Spinal cord (tissue), 10 donors: ENCODE data around the gene PIGQ. TPM values are rescaled to one million over a fixed set of nuclear protein-coding genes. Genes with fewer than 3 reads are reported as not detected.

ENCODE experiments used
- DNase-seq, 6 donors: peaks; one replicate each; pipeline versions ENCODE4 v3.0.0 to v3.0.0-alpha.2; 2013 to 2015; ENCODE audit warnings: low spot score in 6 of 6, low read depth in 4 of 6
- H3K27ac ChIP-seq: one replicate; pipeline ENCODE4 v1.5.1; 2013; ENCODE audit warnings: low read depth, low read length, control low read depth
- H3K27me3 ChIP-seq: one replicate; pipeline ENCODE4 v1.6.1; 2013; ENCODE audit warnings: low read length; ENCODE audit not compliant: control insufficient read depth, insufficient read depth
- H3K36me3 ChIP-seq: one replicate; pipeline ENCODE4 v1.6.1; 2013; ENCODE audit warnings: low read length; ENCODE audit not compliant: control insufficient read depth, insufficient read depth
- H3K4me1 ChIP-seq: one replicate; pipeline ENCODE4 v1.6.1; 2013; ENCODE audit warnings: low read length; ENCODE audit not compliant: control insufficient read depth, insufficient read depth
- H3K4me3 ChIP-seq: one replicate; pipeline ENCODE4 v1.5.1; 2013; ENCODE audit warnings: low read depth, low read length, control low read depth
- H3K9me3 ChIP-seq: one replicate; pipeline ENCODE4 v1.6.1; 2013; ENCODE audit warnings: low read length; ENCODE audit not compliant: control insufficient read depth, insufficient read depth
- WGBS: methylation state at CpG from one replicate; pipeline ENCODE4 v1.1.5; 2013; ENCODE audit warnings: missing lambda C conversion rate; ENCODE audit not compliant: insufficient coverage; 5-methylcytosine and 5-hydroxymethylcytosine counted together
- polyA plus RNA-seq, 2 donors: library from polyadenylated mRNA; unstranded; fragments of 120-200 nt; gene quantifications; one replicate each; pipeline ENCODE4 v1.2.1, GENCODE V29; 2013; ENCODE audit not compliant: insufficient read length in 2 of 2
- total RNA-seq, 2 donors: library from RNA; depleted of rRNA in 1 of 2; stranded (reverse); fragments of 120-200 nt in 1 of 2; fragments of >200 nt in 1 of 2; gene quantifications; one replicate each; pipeline versions ENCODE4 v1.2.3 to v1.2.4, GENCODE V29; 2013 to 2014
- donor health status: healthy.

PIGQ gene
- total and polyA plus RNA-seq, 4 donors, result 19.1 to 85.7 (median 53.7) TPM

DNA sequence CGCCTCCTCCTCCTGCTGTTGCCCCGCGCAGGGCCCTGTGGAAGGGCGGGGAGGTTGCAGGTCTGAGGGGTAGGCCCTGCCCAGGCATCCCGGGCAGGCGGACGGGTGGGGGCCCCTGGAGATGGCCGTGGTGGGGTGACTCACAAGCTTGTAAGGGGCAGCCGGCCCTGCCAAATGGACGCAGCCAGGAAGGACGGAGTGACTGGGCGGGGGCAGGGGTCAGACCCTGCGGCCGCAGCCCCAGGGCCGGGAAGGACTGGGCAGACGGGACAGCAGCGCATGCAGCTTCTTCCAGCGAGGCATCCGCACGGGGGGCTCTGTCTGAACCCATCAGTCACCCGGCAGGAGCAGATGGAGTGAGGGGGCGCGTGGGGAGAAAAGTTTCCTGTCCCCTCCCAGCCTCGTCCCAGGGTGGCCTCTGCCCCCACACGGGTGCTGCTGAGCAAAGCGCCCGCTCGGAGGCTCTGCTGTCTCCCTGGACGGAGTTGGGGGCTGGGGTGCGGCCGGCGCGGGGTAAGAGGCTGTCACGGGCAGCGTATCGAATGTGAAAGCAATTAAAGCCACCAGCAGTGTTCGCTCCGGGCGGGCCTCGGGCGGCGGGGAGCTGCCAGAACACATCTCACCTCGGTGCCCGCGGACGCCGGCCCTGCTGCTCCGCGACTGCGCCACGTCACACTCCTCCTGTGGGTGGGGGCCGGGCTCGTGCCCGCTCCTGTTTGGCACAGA is 15.0 kb upstream of the PIGQ start:
- Histone ChIP-seq H3K9me3 (no peaks in the 10 kb centered on the region), H3K4me3 (no peak overlapping the region), H3K36me3 (peaks cover 56% of the 10 kb centered on the region), H3K27ac (no peak overlapping the region), H3K27me3 (peaks cover 17% of the 10 kb centered on the region), H3K4me1 (peaks cover 33% of the 10 kb centered on the region)
- 55% methylated on average over 51 of the region's 54 CpGs for WGBS
- no peak for DNase-seq

DNA sequence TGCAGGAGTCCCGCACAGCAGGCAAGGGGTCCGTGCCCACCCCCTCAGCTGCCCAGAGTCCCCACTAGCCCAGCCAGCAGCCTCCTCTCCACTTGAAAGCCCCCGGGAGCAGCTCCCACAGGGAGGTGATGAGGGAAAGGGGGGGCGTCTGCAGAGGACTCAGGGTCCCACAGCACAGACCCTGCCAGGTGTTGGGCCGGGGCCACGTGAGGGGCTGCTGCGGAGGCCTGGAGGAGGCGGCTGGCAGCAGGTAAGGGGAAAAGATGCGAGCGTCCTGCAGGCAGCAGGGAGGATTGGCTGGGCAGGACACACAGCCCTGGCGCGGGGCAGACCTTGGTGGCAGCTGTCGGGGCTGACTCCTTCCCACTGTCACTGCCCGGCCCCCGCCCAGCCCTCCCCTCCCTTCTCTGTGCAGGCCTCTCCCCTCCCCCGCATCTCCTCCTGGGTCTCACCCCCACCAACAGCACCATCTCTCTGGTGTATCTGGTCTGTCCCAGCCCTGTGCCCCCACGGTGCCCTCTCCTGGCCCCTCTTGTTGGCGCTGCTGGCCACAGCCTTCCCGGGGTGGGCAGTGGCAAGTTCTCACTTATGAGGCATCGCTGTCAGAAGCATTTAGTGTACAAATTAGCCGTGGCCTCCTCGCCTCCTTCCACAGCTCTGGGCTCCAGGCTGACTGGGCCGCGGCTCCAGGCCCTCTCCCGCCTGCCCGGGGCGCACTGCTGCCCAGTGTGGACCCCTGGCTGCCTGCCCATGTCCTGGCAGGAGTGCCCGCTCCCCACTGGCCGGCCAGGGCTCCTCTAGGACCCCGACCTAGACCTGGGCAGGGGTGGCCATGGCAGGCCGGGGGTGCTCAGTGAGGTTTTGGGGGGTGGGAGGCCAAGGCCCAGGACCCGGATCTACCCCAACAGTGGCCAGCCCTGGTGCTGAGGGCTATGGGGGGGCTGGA is 14.0 kb upstream of the PIGQ start:
- WGBS, result 71% methylated on average over 23 of the region's 32 CpGs
- Histone ChIP-seq H3K9me3 (no peaks in the 10 kb centered on the region), H3K4me3 (no peak overlapping the region), H3K27ac (no peak overlapping the region), H3K4me1 (peaks cover 33% of the 10 kb centered on the region), H3K36me3 (peaks cover 46% of the 10 kb centered on the region), H3K27me3 (peaks cover 18% of the 10 kb centered on the region)
- DNase-seq, result no peak

DNA sequence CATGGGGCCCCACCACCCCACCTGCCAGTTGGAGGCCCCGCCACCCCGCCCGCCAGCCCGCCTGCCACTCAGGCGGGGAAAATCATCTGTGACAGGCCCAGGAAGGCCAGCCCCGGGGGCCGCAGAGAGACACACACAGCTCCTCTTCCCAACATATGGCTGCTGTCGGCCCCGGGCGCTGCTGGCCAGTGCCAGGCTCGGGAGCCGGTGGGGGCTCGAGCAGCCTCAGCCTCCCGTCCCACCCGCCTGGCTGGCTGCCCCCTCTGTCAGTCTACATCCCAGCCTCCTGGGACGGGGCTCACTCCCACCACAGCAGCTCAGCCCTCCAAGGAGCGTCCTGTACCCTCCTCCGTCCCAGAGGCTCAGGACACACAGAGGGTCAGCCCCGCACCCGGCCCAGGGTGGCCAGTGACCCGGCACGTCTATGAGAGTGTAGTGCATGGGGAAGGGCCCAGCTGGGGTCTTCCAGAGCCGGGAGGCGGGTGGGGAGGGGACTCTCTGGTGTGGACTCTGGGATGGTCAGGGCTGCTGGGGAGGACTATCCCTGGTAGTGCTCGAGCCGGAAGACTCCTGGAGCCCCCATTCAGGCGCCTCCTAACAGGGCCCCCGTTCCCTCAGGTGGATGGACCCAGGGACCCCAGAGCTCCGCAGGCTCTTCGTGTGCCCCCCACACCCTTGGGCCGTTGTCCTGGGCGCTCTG is 13.1 kb upstream of the PIGQ start:
- peaks cover 36% of the 10 kb centered on the region for H3K4me1 ChIP-seq
- no peak overlapping the region for H3K4me3 ChIP-seq
- no peak for DNase-seq
- no peaks in the 10 kb centered on the region for H3K9me3 ChIP-seq
- 74% methylated on average over 29 of the region's 32 CpGs for WGBS
- H3K27ac ChIP-seq, result no peak overlapping the region
- H3K27me3 ChIP-seq, result peaks cover 26% of the 10 kb centered on the region
- H3K36me3 ChIP-seq, result peaks cover 40% of the 10 kb centered on the region

DNA sequence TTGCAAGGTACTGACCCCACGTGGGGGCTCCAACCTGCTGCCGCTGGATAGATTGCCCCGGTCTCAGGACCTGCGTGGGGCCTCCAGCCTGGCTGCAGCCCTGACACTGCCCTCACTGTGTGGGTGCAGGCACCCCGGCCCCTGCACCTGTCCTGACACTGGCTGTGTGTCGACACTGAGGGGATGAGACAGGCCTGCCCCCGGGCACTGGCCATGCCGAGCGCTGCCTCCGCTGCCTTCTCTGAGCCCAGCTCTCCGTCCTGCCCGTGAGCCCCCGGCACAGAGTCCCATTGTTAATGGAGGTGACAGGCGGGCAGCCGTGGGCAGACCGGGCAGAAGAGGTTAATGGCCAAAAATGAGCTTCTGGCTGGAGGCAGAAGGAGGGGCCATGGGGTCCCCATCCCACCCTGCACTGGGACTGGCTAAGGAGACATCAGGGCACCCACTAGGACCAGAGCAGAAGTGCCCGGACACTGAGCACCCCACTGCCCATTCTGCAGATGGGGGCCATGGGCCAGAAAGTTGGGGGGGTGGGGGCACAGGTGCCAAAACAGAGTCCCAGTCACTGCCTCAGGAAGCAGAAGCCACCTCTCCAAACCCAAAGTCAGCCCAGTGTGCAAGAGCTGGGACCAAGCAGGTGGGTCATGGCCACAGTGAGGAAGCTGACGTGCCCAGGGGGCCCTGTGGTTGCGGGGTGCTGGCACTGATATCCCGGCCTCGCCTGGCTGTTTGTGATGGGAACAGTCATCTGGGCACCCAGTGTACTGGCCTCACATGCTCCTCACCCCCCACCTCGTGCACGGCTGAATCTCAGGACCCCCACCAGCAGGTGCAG is 12.1 kb upstream of the PIGQ start:
- no peak for DNase-seq
- Histone ChIP-seq H3K27me3 (peaks cover 33% of the 10 kb centered on the region), H3K4me3 (no peak overlapping the region), H3K27ac (no peak overlapping the region), H3K4me1 (peaks cover 36% of the 10 kb centered on the region), H3K9me3 (no peaks in the 10 kb centered on the region), H3K36me3 (peaks cover 30% of the 10 kb centered on the region)
- WGBS, result 78% methylated on average over 22 of the region's 23 CpGs

DNA sequence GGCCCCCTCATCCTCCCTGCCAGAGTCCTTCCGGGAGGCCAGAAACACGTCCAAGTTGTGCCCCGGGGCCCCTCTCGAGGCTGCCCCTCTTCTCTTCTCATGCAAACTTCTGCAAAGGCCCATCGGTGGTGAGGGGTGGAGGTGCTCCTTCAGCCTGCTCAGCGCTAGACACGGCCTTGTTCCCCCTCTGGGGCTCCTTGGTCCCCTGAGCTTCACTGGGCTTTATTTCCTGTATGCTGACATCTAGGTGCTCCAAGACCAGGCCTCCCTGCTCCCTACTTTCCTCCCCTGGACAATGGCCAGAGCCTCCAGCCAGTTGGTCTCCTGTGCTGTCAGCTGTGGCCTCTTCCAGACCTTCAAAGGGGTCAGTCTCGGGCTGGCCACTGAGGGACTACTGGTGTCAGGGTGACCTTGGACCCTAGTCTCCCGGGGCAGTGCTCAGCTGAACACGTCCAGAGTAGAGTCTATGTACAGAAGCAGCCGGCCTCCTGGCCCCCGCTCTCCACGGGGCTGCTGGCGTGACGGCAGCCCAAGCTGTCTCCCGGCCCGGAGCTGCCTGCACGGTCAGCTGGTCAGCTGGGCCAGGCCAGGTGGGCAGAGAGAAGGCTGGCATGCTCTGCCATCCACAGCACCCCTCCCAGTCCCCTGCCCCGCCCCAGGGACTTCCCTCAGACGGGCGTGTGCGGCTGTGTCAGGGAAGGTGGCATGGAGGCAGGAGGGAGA is 11.3 kb upstream of the PIGQ start:
- peaks cover 33% of the 10 kb centered on the region for H3K27me3 ChIP-seq
- WGBS, result 66% methylated on average over 18 of the region's 22 CpGs

DNA sequence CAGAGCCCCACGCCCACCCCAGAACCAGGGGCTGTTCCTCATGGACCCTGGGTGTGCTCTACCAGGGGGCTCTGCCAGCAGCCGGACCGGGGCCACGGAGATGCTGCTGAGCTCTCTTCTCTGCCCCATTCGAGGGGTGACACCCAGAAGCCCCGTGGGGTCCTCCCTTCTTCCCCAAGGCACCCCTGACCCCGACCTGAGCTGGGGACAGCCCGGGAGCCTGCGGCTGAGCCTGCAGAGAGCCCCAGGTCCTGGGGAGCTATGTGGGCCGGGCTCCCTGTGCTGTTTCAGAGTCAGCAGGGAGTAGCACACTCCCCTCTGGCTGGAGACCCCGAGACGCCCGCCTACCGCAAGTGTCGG is 10.8 kb upstream of the PIGQ start:
- Histone ChIP-seq H3K27me3 (peaks cover 33% of the 10 kb centered on the region), H3K27ac (no peak overlapping the region)

More for the DNA sequence above, 11.3 kb upstream of the PIGQ start:
- Histone ChIP-seq H3K36me3 (peaks cover 24% of the 10 kb centered on the region), H3K9me3 (no peaks in the 10 kb centered on the region), H3K27ac (no peak overlapping the region), H3K4me1 (peaks cover 36% of the 10 kb centered on the region), H3K4me3 (no peak overlapping the region)
- no peak for DNase-seq

DNA sequence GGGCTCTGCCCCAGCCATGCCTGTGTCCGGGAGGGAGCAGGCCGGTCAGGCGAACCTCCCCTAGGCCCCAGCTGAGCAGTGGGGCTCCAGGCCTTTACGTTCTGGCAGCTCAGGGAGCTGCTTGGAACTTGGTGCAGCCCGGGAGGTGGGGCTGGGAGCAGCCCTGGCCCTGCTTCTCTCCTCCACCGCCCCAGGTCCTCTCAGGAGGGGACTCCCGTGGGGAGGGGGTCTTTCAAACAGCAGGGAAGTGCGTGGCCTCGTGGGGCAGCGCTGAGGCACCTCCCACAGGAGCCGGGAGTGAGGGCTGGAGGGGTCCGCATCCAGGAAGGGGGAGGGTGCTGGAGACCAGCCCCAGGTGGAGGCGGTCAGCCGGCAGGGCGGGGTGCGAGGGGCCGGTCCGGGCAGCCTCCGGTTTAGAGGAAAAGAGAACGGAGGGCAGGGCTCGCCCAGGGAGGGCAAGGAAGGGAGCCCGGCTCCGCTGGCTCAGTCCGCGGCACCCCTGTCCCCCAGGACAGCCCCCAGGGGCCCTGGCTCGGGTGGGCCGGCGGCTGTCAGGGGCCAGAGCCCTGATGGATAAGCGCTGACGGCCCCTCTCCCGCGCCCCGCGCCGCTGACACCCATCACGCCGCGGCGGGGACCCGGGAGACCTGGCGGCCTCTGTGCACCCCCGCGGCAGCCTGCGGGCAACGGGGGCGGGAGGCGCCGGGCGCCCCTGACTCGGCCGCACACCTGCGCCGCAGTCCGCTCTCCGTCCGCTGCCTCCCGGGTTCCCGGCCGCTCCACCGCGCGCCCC is 10.2 kb upstream of the PIGQ start:
- Histone ChIP-seq H3K4me1 (peaks cover 27% of the 10 kb centered on the region), H3K27ac (no peak overlapping the region), H3K4me3 (no peak overlapping the region), H3K9me3 (no peaks in the 10 kb centered on the region), H3K36me3 (peaks cover 12% of the 10 kb centered on the region), H3K27me3 (peaks cover 33% of the 10 kb centered on the region)
- DNase-seq, result no peak
- WGBS, result 3% methylated on average over 59 of the region's 62 CpGs

More for the DNA sequence above, 10.8 kb upstream of the PIGQ start:
- Histone ChIP-seq H3K4me3 (no peak overlapping the region), H3K4me1 (peaks cover 33% of the 10 kb centered on the region), H3K36me3 (peaks cover 18% of the 10 kb centered on the region), H3K9me3 (no peaks in the 10 kb centered on the region)
- DNase-seq, result no peak
- WGBS, result 61% methylated on average over 15 of the region's 15 CpGs

DNA sequence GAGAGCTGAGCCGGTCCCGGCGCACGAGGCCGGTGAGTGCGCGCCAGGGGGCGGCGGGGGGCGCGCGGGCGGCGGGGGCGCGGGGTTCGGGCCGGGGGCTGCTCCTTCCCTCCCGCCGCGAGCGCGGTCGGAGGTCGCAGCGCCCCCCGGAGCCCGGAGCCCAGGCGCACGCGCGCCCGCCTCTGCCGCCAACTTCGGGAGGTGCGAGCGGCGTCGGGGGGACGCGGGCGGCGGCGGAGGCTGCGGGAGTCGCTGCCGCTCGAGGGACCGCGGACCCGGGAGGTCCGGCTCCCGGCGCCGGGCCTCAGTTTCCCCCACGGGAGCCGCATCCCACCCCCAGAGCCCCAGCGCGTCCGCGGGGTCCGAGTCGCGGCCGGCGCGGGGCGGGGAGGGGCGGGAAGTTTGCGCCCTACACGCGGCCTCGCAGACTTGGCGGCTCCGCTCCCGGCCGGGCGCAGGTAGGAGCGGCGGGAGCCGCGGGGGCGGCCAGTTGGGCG is 9.5 kb upstream of the PIGQ start, which contains the start of gene PRR35:
TSS of gene PRR35 (plus strand) at position 191 of the 497 bp plus-strand sequence. CDS start 2,901 bp downstream, outside the sequence.
- under 1% methylated on average over 84 of the region's 84 CpGs for WGBS
- Histone ChIP-seq H3K36me3 (peaks cover 6% of the 10 kb centered on the region), H3K4me3 (no peak within 1 kb of the TSS), H3K9me3 (no peaks in the 10 kb centered on the region), H3K4me1 (peaks cover 27% of the 10 kb centered on the region), H3K27ac (no peak within 1 kb of the TSS), H3K27me3 (peaks cover 33% of the 10 kb centered on the region)
- DNase-seq, result no peak
